ES-I3 (cell line): ENCODE measurements around the gene CDK5.

Experiments used
- H3K36me3 ChIP-seq: 2 replicates; pipeline ENCODE4 v1.6.1; 2013; ENCODE audit warnings: mild to moderate bottlenecking, low read length, control low read depth, moderate library complexity; ENCODE audit not compliant: insufficient read depth
- H3K4me1 ChIP-seq: 2 replicates; pipeline ENCODE4 v1.6.1; 2013; ENCODE audit warnings: mild to moderate bottlenecking, control low read depth, low read length; ENCODE audit not compliant: insufficient read depth
- H3K9ac ChIP-seq: 2 replicates; pipeline ENCODE4 v1.6.1; 2013; ENCODE audit warnings: low read depth, mild to moderate bottlenecking, low read length, moderate library complexity
- H3K9me3 ChIP-seq: 2 replicates; pipeline ENCODE4 v1.6.1; 2013; ENCODE audit warnings: mild to moderate bottlenecking, low read length, moderate library complexity; ENCODE audit not compliant: control insufficient read depth, insufficient read depth

The CDK5 gene

GRCh38 chr7:151071032-151071866 is 13.6 kb upstream of the CDK5 start:
- no peaks in the 10 kb centered on the region for H3K9me3 ChIP-seq
- peaks cover 7% of the 10 kb centered on the region; the same call in 1 of the 2 replicates for H3K36me3 ChIP-seq
- H3K4me1 ChIP-seq, result peaks cover 13% of the 10 kb centered on the region
- no peak overlapping the region for H3K9ac ChIP-seq

GRCh38 chr7:151070574-151070960 is 12.9 kb upstream of the CDK5 start:
- H3K4me1 ChIP-seq, result peaks cover 10% of the 10 kb centered on the region
- no peaks in the 10 kb centered on the region for H3K9me3 ChIP-seq
- H3K9ac ChIP-seq, result no peak overlapping the region
- H3K36me3 ChIP-seq, result peaks cover 7% of the 10 kb centered on the region; the same call in 1 of the 2 replicates

GRCh38 chr7:151069841-151070573 is 12.3 kb upstream of the CDK5 start:
- Histone ChIP-seq H3K36me3 (peaks cover 7% of the 10 kb centered on the region; the same call in 1 of the 2 replicates), H3K9ac (no peak overlapping the region), H3K9me3 (no peaks in the 10 kb centered on the region), H3K4me1 (peaks cover 10% of the 10 kb centered on the region)

DNA sequence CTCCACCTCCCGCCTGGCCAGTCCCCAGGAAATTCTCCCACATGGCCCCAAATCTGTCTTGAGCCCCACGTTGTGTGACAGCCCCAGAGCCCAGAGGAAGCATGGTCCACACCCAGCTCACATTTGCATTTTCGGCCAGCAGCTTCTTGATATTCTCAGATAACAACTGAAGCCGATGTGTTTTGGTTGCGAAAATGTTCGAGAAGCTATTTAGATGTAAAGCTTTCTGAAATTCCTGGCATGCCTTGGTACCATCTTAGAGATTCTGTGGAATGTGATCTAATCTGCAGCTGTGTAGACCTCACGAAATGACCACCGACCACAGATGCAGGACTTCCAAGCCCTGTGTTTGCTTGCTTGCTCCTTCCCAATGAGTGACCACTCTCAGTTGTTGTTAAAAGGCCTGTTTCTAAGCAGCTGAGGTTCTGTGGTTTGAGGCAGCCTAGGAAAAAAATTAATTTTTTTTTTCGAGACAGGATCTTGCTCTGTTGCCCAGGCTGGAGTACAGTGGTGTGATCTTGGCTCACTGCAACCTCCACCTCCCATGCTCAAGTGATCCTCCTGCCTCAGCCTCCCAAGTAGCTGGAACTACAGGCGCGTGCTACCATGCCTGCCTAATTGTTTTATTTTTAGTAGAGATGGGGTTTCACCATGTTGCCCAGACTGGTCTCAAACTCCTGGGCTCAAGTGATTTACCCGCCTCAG is 10.5 kb upstream of the CDK5 start:
- Histone ChIP-seq H3K4me1 (peaks cover 10% of the 10 kb centered on the region), H3K9me3 (no peaks in the 10 kb centered on the region), H3K36me3 (peaks cover 7% of the 10 kb centered on the region; the same call in 1 of the 2 replicates), H3K9ac (no peak overlapping the region)

- peaks cover 7% of the 10 kb centered on the region; the same call in 1 of the 2 replicates for H3K36me3 ChIP-seq
- H3K9me3 ChIP-seq, result no peaks in the 10 kb centered on the region
- H3K4me1 ChIP-seq, result peaks cover 10% of the 10 kb centered on the region
- H3K9ac ChIP-seq, result no peak overlapping the region
These were observed 8.7 kb upstream of the CDK5 start for GRCh38 chr7:151066273-151066974.

DNA sequence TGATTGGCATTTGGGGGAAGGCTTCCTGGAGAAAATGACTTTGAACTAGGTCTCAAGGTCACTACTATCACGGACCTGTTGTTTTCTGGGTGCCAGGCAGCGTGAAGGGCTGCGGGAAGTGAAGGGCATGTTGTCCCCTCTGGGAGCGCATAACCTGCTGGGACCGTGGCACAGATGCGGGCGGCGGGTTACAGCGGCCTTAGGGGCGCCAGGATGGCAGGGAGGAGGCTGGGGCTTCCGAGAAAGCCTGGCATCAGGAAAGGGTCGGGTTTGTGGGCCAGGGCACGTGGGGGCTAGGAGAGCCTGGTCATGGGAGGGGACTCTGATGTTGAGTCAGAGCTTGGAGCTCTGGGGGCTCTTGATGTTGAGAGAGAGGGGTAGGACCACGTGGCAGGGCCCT is 7.8 kb upstream of the CDK5 start:
- no peaks in the 10 kb centered on the region for H3K9me3 ChIP-seq
- H3K9ac ChIP-seq, result no peak overlapping the region
- peaks cover 10% of the 10 kb centered on the region for H3K4me1 ChIP-seq
- peaks cover 7% of the 10 kb centered on the region; the same call in 1 of the 2 replicates for H3K36me3 ChIP-seq

DNA sequence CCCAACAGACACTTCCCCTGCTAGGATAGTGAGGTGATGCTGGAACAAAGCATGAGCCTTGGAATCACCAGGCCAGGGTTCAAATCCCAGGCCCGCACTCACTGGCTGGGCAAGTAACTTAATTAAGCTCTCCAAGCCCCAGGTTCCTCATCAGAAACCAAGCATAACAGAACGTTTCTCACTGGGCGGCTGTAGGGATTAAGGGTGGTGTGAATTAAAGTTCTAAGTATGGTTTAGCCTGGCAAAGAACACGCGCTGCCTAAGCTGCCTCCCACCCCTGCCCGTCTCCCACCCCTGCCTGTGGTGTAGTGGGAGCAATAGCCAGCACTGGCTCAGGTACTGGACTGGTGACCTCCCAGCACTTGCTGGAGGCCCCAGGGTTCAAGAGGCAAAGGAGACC is 7.3 kb upstream of the CDK5 start:
- Histone ChIP-seq H3K4me1 (peaks cover 10% of the 10 kb centered on the region), H3K36me3 (peaks cover 7% of the 10 kb centered on the region; the same call in 1 of the 2 replicates), H3K9ac (no peak overlapping the region), H3K9me3 (no peaks in the 10 kb centered on the region)

GRCh38 chr7:151064454-151064853 is 6.8 kb upstream of the CDK5 start:
- Histone ChIP-seq H3K4me1 (peaks cover 10% of the 10 kb centered on the region), H3K36me3 (peaks cover 7% of the 10 kb centered on the region; the same call in 1 of the 2 replicates), H3K9ac (no peak overlapping the region), H3K9me3 (no peaks in the 10 kb centered on the region)

GRCh38 chr7:151063212-151063561 is 5.5 kb upstream of the CDK5 start:
- Histone ChIP-seq H3K9ac (peak overlapping the region; percentile 49; the same call in 1 of the 2 replicates), H3K9me3 (no peaks in the 10 kb centered on the region), H3K4me1 (peaks cover 10% of the 10 kb centered on the region), H3K36me3 (peaks cover 7% of the 10 kb centered on the region; the same call in 1 of the 2 replicates)

DNA sequence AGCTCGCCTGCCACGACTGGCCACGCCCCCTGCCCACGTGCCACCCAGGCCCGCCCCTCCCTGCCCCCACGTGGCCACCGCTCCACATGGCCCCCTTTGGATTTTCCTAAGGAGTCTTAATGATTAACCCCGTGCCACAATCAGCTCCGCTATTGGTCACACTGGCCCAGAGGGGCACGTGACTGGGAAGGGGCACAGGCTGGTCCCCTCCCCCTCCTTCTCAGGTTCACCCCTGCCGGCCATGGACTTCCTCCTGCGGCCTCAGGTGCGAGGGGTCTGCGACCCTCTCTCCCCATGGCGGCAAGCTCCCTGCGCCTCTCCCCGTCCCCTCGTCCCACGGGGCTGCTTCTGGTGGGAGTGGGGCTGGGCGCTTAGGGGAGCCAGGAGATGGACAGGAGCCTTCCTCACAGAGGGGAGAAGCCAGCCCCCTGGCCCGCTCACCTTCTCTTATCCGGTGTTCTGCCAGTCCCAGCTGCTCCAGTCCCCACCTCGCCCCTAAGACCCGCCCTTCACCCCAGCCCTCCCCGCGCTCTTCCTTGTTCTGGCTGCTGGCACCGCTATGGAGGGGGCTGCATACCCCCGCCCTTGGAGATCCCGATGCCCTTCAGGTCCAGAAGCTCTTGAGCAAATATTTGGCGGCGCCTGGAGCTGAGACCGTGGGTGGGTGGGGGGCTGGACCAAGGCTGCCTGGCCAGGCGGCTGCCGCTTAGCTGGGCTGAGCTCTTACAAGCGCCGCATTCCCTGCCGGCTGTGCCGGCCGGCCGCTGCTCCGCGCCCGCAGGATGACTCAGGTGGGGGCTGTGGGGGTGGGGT is 4.9 kb upstream of the CDK5 start:
- peak overlapping the region; percentile 36 for H3K9ac ChIP-seq
- peaks cover 4% of the 10 kb centered on the region for H3K4me1 ChIP-seq
- no peaks in the 10 kb centered on the region for H3K9me3 ChIP-seq
- peaks cover 7% of the 10 kb centered on the region; the same call in 1 of the 2 replicates for H3K36me3 ChIP-seq

DNA sequence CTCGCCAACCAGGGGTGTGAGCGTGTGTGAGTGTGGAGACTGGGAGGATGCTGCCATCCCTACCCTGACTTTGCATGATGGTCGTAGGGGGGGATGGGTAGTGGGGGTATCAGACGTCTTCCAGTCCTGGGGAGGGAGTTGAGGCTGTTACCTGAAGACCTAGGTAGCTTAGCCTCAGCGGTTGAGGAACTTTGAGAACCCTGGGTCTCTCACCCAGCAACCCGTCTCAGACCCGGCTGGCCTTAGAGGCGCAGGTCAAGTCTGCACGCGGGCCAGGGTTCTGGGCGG is 4.4 kb upstream of the CDK5 start:
- Histone ChIP-seq H3K36me3 (0 out of 2 replicates have a peak, but pooled peaks cover 2% of the 10 kb centered on the region), H3K4me1 (no peaks in the 10 kb centered on the region), H3K9me3 (no peaks in the 10 kb centered on the region), H3K9ac (peak overlapping the region; percentile 72; the same call in 1 of the 2 replicates)

GRCh38 chr7:151061213-151062110 is 3.8 kb upstream of the CDK5 start:
- H3K4me1 ChIP-seq, result peaks cover 2% of the 10 kb centered on the region; the same call in 1 of the 2 replicates
- no peaks in the 10 kb centered on the region for H3K36me3 ChIP-seq
- H3K9ac ChIP-seq, result peak overlapping the region; percentile 72
- no peaks in the 10 kb centered on the region for H3K9me3 ChIP-seq
